Measurements from ENCODE around the gene BBS9. TPM values are rescaled to one million over a fixed set of nuclear protein-coding genes. Genes with fewer than 3 reads are reported as not detected.

BBS9 gene
- total and polyA plus RNA-seq, 2 donors (not counting 3 experiments of a cell fraction or from before 2014, with no cell fraction given) = 5.7 to 17.4 TPM

DNA sequence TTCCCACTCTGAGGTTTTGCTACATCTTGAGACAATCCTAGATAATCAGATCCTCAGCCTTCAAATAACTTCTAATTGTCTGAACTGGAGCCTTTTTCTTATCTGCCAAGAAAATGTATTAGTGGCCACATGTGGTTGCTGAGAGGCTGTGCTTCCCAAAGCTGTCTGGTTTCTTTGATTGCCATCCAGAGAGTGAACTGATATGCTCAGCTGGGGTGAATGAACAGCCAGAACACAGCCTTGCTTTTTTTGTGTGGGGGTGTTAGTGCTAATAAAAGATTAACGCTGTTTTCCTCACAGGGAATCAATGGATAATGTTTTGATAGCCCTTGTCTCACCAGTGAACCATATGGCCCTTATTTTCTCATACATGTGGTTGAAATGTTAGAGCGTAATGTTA is 66.9 kb downstream of the BBS9 start:
- dilution Hi-C loops (cut with MboI; ENCODE audit: extremely low pct_ligation_motif_present, low sequenced_read_pairs) (no loop called here), intact Hi-C loops (cut with micrococcal nuclease) (no loop called here)
- Histone ChIP-seq H3K27me3 (ENCODE audit: control insufficient read depth in 2 of 2, insufficient read depth in 2 of 2, low read length in 2 of 2) (no peaks in the 10 kb centered on the region), H3K9me3 (replicated peaks; ENCODE audit: control insufficient read depth, insufficient read depth, low read length) (no peaks in the 10 kb centered on the region), H4K20me1 (replicated peaks; ENCODE audit: control insufficient read depth, extremely low read depth, insufficient read depth, low read length) (no peaks in the 10 kb centered on the region), H3K79me2 (ENCODE audit: control insufficient read depth, insufficient read depth, low read length) (no peaks in the 10 kb centered on the region), H3K9ac (replicated peaks; ENCODE audit: extremely low read depth, insufficient read depth, low read length) (no peak overlapping the region), H3K36me3 (ENCODE audit: control insufficient read depth in 2 of 2, extremely low read depth in 1 of 2, insufficient read depth in 2 of 2, low read length in 2 of 2) (no peaks in the 10 kb centered on the region), H3K4me2 (ENCODE audit: insufficient read depth, low read length) (no peak overlapping the region), H3K27ac (ENCODE audit: insufficient read depth, low read depth, low read length) (no peak overlapping the region), H3K9me1 (replicated peaks; ENCODE audit: control insufficient read depth, extremely low read depth, insufficient read depth, low read length) (no peaks in the 10 kb centered on the region), H2AFZ (ENCODE audit: low read depth, low read length) (no peak overlapping the region), H3K4me3 (replicated peaks in 1 of 3; ENCODE audit: insufficient read depth in 1 of 3, low read depth in 1 of 3, low read length in 3 of 3) (no peak overlapping the region), H3K4me1 (ENCODE audit: control insufficient read depth, extremely low read depth, insufficient read depth, low read length) (no peaks in the 10 kb centered on the region)
- POLR2A ChIA-PET = no interaction called here
- FAIRE-seq = no peak
- CTCF ChIA-PET = no interaction called here
- no peak for DNase-seq (ENCODE audit: low read depth, low spot score)
- no TSS peak for BruUV-seq (replicated peaks)
- TF ChIP-seq POLR2A (IDR thresholded peaks at IDR 0.05; ENCODE audit: low read depth, low read length) (no peak), POLR2AphosphoS5 (IDR thresholded peaks at IDR 0.05; ENCODE audit: insufficient read depth, low read depth, low read length) (no peak), MAX (IDR thresholded peaks at IDR 0.05; ENCODE audit: insufficient read depth, insufficient read length) (no peak), GATA2 (IDR thresholded peaks at IDR 0.05; ENCODE audit: insufficient read depth, insufficient read length, low read depth, low read length) (no peak), FOS (IDR thresholded peaks at IDR 0.05; ENCODE audit: borderline replicate concordance, insufficient read depth, low read length) (no peak), JUN (IDR thresholded peaks at IDR 0.05; ENCODE audit: borderline replicate concordance, insufficient read depth, insufficient read length, low read depth) (no peak), EZH2 (IDR thresholded peaks at IDR 0.05; ENCODE audit: borderline replicate concordance, low read depth, low read length, severe bottlenecking) (no peak), CTCF (IDR thresholded peaks at IDR 0.05; ENCODE audit: extremely low read depth in 1 of 2, insufficient read depth in 1 of 2, low read depth in 1 of 2, low read length in 2 of 2) (no peak), MYC (IDR thresholded peaks at IDR 0.05; ENCODE audit: low read depth, low read length) (no peak)

All from endothelial cell of umbilical vein (primary cell).